ENCODE measurements around the gene METTL25.
"Not testable (repeated sequence)": the region's sequence is repeated elsewhere in the genome, so short reads cannot be mapped to it uniquely, and the experiment has no call there.

The METTL25 gene

GRCh38 chr12:82358200-82359114 is at the start of gene METTL25, which contains the start of gene CCDC59:
TSS of gene METTL25 (plus strand) at chr12:82358529. CDS start at chr12:82358566, 37 bp downstream.
TSS of gene CCDC59 (minus strand) at chr12:82358387. CDS start at chr12:82358376, 11 bp downstream.
- peak; percentile 94 to 98 for DNase-seq

GRCh38 chr12:82314406-82314892 is 43.9 kb upstream of the METTL25 start:
- DNase-seq: no peak

DNA sequence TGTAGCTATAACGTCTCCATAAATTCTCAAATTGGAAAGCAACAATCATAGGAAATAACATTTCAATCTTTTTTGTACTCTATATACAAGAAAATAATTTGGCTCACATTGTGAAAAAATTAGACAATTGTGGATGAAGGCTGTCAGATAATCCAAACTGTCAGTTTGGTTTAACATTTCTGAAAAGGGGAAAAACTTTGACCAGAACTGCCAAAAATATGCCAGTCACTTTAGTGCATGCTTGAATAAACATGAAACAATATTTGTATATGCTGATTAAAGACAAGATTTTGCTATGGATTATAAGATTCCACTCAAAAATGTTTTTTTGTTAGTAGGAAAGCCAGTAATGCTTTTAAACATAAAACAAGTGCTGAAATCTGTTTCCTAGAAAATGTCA is 39.1 kb upstream of the METTL25 start:
- peak; percentile 26 to 40 for DNase-seq

- DNase-seq: no peak
Observed at GRCh38 chr12:82325540-82326336, 32.6 kb upstream of the METTL25 start.

DNA sequence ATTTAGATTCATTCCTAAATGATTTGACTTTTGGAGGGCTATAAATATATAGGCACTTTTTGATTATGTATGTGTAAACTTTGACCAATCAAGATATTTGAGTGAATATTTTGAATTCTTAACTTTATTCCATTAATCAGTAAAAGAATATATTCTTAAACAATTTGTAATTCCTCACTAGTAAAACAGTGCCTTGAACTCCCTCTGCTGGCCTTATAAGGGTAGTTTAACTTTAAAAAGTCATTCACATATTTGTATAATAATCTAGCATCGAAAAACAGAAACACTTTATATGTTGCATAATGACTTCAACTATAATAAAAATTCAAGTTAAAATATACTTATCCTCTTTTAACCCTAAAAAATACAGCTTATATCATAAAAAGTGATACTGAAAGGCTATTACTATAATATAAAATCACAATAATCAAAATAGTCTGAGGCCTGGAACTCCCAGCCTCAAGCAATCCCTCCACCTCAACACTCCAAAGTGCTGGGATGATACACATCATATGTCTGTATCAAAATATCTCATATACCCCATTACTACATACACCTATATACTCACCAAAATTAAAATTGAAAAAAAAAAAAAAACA is 31.3 kb upstream of the METTL25 start:
- DNase-seq: peak; percentile 34 to 72

- no peak for DNase-seq
Observed at GRCh38 chr12:82327861-82328260, 30.5 kb upstream of the METTL25 start.

GRCh38 chr12:82329508-82329907 is 28.8 kb upstream of the METTL25 start:
- no peak for DNase-seq

DNA sequence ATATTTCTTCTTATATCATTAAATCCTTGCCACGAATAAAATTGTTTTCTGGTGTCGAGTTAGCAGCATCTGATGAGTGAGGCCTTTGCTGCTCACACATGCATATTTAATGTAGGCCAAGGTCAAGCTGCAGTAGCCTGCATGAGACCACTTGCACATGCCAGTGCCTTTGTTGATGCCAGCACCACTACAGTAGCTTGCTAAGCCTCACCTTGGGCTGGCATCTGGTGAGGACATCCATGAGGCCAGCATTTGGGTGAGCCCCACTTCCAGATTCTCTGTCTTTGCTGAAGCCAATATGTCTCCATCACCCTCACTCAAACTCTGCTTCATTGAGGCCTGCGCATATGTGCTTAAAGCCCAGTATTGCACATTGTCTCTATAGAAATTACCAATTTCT is 8.2 kb upstream of the METTL25 start:
- no peak for DNase-seq

DNA sequence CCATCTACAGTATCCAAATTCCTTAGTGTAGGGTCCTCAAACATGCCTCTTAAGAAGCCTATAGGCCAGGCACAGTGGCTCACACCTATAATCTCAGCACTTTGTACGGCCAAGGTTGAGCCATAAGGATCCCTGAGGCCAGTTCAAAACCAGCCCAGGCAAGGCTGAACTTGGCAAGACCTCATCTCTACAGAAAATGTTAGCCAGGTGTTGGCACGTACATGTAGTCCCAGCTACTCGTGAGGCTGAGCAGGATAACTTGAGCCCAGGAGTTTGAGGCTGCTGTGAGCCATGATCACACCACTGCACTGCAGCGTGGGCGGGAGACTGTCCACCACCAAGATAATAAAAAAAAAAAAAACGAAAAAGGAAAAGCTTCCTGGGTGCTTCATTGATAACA is 6.9 kb upstream of the METTL25 start:
- no peak for DNase-seq

GRCh38 chr12:82357340-82357739 is 989 bp upstream of the METTL25 start:
- DNase-seq: no peak

- no peak for DNase-seq
Observed at GRCh38 chr12:82357845-82358199, 507 bp upstream of the METTL25 start.

DNA sequence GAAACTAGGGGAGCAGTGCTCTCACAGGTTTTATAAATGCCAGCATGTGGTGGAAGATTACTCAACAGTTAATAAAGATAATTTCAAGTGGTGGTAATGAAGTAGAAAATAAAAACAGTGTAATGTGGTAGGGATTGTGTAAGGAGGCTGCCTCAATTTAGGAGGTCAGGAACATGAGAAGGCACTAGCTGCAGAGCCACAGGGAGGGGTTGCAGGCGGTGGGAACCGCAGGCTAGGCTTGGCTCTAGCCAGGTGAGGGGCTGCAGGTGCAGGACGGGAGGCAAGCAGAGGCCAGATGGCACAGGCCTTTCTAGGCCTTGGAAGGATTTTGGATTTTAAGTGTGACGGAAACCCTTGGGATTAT is 768 bp downstream of the METTL25 start:
- no peak for DNase-seq

DNA sequence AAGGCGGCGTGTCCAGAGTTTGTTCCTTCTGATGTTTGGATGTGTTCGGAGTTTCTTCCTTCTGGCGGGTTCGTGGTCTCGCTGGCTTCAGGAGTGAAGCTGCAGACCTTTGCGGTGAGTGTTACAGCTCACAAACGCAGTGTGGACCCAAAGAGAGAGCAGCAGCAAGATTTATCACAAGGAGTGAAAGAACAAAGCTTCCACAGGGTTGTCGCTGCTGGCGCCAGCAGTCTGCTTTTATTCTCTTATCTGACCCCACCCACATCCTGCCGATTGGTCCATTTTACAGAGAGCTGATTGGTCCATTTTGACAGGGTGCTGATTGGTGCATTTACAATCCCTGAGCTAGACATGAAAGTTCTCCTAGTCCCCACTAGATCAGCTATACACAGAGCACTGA is 2.5 kb downstream of the METTL25 start:
- DNase-seq: not testable (repeated sequence)

DNA sequence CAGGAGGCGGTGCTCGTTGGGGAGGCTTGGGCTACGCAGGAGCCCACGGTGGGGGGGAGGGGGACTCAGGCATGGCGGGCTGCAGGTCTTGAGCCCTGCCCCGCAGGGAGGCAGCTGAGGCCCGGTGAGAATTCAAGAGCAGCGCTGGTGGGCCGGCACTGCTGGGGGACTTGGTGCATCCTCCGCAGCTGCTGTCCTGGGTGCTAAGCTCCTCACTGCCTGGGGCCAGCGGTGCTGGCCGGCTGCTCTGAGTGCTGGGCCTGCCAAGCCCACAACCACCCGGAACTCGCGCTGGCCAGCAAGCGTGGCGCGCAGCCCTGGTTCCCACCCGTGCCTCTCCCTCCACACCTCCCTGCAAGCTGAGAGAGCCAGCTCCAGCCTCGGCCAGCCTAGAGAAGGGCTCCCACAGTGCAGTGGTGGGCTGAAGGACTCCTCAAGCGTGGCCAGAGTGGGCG is 3.2 kb downstream of the METTL25 start:
- no peak for DNase-seq

GRCh38 chr12:82363990-82364389 is 5.7 kb downstream of the METTL25 start:
- no peak for DNase-seq

- peak; percentile 9 to 65 for DNase-seq
Observed at GRCh38 chr12:82366197-82366596, 7.9 kb downstream of the METTL25 start.

DNA sequence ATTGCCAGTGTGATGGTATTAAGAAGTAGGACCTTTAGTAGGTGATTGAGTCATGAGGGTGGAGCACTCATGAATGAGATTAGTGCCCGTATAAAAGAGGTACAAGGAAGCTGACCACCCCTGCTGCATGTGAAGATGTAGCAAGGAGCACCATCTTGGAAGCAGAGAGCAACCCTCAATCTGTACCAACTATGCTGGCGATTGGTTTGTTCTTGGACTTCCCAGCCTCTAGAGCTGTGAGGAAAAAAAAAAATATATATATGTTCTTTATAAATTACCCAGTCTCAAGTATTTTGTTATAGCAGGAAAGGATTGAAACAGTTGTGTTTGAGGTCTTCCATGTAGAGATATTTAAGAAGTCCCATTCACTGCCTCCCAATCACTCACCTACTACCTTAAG is 16.9 kb downstream of the METTL25 start:
- no peak for DNase-seq

GRCh38 chr12:82378997-82379396 is 20.7 kb downstream of the METTL25 start:
- DNase-seq: no peak

GRCh38 chr12:82383930-82384552 is 25.7 kb downstream of the METTL25 start:
- peak; percentile 16 to 65 for DNase-seq

DNA sequence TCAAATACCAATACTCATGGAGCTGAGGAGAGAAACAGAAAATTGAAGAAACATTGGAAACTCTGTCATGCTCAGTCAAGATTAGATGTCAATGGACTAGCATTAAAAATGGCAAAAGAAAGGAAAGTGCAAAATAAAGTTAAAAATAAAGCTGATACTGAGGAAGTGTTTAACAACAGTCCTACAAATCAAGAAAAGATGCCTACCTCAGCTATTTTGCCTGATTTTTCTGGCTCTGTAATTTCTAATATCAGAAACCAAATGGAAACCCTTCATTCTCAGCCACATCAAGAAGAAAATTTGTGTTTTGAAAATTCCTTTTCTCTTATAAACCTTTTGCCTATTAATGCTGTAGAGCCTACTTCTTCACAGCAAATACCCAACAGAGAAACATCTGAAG is 40.5 kb downstream of the METTL25 start:
- DNase-seq: no peak

DNA sequence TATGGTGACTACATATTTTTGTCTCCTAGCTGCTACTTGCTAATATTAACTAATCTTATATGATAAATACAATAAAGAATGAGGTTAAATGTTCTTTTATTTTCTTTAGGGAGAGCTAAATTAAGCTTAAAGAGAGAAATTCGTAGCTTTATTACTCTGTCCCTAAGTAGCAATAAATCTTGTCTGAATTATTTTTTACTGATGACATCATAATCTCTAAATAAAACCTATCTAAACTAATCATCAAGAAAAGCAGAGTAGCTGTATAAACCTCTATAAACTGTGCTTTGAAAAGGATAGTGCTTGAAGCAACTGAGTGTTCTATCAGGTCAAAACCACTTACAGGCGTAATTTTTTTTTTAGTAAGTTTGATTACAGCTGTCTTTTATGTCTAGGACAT is 42.5 kb downstream of the METTL25 start:
- no peak for DNase-seq

- DNase-seq: no peak
Observed at GRCh38 chr12:82406651-82407050, 48.3 kb downstream of the METTL25 start.

- DNase-seq: no peak
Observed at GRCh38 chr12:82407481-82407880, 49.2 kb downstream of the METTL25 start.

All from NCI-H446 (cell line).